NCI-H2171 treated with DMSO at 0.1 percent for 48 hours (cell line): Measurements from ENCODE around the gene VRK2.
A peak's percentile ranks its signal among the peaks of the same experiment; 100 is the strongest.

Experiments
- DNase-seq: peaks from one replicate; lab custom pipeline; 2025; lab: John Stamatoyannopoulos, UW

VRK2 gene

DNA sequence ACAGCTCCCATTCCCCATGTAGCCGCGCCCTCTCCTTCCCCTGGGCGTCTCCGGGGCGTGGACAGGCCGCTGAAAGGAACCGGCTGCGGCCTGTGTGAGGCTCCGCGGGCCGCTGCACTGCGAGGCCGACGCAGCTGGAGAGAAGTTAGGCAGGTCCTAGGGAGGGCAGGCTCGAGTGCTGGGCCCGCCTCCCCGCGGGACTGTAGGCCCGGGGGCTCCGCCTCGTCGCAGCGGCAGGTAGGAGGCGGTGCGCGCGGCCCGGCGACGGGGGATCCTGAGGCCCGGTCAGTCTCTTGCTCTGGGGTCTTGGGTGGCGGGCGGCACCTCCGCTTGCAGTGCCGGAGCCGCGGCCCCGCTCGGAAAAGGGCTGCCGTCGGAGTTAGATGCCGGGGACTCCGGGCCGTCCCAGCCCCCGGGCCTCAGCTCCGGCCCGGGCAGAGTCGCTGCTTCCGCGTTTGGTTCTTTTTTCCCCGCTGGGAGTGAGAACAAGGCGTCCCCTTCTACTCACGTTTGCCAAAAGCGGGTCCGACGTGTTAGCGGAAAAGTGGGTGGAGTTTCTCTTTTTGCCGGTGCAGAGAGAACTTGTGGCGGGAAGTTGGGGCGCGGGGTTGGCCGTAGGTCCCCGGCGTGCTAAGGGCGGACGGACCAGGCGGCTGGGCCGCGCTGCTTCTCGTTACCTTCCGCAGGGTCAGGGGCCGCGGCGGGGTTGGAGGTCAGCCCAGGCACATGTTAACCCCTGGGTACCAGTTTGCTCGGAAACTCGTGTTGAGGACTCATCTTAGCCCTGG, at the start of gene VRK2:
VRK2 (plus strand) TSS at position 222 of the 788 bp plus-strand sequence. CDS start 2,026 bp downstream, outside the sequence.
- DNase-seq, result peak; percentile 72

DNA sequence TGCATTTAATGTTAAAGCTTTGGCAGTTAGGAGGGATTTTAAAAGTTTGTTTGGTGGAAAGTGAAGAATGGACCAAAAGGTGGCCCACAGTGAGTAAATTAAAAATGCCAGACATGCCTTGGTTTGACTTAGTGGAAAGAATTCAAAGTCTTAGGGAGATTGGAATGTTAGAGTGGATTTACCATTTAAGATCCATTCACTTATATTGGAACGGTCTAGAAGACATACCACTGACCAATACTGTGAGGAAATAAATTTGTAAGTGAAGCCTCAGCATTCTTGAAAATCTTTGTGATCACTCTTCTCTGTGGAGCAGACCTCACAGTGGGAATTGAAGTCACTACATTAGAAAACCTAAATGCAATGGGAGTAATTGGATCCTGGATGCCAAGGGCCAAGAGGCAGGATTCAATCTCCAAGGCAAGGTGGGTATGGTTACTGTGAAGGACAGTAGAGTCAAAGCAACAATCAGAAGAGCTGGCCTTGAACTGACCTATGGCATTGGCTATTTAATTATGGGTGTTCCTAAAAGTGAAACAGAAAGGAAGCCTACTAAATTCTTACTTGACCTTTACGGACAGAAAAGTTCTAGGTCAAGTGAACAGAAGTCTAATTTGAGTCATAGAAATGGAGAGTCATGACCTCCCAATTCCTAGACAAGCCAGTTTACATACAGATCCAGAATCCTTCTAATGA, 40.2 kb upstream of the VRK2 start:
- DNase-seq, result no peak

DNA sequence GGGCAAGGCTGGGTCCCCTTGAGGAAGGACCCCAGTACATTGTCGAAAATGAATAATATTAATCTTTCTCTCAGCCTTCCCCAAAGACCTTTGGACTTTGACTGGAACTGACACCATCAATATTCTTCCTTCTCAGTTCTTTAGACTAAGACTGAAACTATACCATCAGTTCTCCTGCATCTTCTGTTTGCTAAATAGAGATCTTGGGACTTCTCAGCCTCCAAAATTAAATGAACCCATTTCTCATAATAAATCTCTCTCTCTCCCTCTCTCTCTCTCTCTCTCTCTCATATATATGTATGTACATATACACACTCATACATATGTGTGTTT, 39.7 kb upstream of the VRK2 start:
- DNase-seq, result no peak

DNA sequence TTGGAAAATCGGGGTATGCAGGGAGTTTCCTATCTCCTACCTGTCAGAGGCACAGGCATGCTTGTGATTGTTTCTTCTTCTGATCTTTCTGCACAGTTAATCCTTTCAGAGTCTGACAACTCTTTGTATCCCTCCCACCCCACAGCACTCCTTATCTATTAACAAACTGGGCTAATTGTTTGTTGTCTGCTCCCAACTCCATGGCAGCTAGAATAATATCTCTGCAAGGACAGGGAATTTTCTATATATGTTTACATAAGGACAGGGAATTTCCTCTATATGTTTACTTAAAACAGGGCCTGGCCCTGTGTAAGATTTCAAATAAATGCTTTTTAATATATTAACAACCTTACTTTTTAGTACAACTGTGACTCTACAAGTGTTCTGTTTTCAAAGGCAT, 36.0 kb upstream of the VRK2 start:
- DNase-seq, result no peak

DNA sequence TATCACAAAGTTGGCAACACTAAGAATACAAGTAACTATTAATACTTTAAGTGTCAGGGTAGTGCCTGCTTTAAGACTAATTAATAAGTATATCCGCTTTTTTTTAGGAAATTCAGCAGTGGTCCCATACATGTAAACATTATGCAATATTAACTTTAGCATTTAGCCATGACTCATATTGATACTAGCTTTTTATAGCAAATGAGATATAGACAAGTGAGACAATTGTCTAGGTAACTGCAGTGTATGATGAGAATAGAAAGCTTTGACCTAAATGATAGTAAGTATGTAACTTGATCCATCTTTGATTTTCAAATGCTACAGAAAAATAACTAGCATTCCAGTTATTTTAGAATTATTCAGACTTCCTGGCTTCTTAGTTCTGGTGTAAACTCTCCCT, 27.4 kb upstream of the VRK2 start:
- no peak for DNase-seq

DNA sequence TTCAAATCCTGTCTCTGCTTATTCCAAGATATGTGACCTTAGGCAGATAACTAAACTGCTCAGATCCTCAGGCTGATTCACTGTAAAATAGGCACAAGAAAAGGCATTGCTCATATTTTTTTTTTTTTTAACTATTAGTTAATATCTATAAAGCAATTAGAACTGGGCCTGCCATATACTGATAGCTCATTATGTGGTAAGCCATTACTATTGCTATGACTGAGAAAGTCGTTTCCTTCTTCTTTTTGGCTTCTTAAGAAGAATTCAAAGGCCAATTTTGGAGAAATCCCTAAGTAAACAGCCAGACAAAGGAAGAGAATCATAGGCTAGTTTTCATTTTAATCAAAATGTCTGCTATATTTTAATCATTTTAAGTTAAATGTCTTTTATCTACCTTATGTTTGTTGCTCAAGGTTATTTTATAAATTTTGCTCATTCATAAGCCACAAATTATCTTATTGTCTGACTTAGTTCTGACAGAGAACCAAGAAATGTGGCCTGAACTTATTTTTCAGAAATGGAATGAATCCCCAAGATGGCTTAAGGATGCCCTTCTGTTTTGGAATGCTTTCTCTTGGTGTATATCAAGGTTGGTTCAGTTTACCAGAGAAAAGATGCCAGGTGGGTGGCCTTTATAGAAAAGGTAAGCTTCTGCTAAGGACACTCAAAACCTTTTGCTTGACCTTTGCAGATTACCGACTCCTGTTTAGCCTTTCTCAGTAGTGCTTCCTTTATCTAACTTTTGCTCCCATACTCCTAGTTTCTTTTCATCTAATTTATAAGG, 21.3 kb upstream of the VRK2 start:
- DNase-seq, result no peak

DNA sequence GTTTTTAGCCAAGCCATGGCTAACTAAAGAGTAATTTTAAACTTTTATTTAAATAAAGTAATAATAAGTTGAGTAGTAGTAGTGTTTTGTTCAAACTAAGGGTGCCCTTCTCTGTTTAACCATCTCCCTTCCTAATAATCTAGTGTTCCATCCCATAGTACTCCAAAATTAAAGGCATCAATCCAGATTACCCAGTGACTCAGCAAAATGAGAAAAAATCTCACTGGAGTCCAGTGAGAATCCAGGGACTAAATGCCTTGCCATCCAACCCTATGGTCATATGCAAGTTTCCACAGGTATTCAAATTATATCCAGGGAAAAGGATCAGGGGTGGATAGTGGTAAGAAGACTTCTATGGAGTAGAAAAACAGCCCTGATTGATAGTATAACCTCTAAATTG, 19.6 kb upstream of the VRK2 start:
- DNase-seq, result no peak

DNA sequence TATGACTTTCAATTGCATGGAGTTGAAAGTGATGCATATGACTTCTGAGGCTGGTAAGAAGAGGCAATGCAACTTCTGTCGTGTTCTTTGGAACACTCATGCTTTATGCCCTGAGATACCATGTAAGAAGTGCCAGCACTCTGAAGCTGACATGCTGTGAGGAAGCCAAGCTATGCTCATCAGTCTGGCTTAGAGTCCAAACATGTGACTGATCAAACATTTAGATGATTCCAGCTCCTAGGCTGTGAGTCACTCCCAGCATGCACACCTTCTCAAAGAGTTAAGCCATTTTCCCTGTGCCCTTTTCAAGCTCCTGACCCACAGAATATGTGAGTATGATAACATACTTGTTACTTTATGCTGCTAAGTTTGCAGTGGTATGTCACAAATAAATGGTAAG, 15.8 kb upstream of the VRK2 start:
- DNase-seq, result no peak

DNA sequence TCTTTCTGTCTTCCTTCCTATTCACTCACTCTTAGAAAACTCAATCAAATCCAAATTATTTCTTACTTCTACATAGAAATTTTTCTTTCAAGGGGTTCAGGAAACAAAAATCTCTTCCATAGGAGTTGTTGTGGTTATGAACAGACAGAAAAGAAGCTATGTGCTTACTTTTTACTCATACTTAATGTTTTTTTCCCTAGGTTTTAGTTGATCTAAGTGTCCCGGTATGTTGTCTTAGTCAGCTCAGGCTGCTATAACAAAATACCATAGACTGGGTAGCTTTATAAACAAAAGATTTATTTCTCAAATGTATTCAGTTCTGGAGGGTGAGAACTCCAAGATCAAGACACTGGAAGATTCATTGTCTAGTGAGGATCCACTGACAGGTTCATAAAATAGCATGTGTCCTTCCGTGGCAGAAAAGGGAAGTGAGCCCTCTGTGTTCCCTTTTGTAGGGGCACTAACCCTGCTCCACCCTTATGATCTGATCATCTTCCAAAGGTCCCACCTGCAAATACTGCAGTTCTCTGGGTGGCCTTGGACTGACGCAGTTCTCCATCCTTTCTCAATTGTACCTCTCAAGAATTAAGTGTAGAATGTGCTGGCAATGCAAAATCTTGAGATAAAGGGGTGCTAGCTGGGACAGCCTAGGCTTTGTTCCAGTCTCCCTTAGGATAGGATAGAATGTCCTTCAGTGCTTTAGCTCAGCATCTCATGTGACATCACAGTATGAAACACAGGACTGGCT, 14.4 kb upstream of the VRK2 start:
- DNase-seq, result no peak

DNA sequence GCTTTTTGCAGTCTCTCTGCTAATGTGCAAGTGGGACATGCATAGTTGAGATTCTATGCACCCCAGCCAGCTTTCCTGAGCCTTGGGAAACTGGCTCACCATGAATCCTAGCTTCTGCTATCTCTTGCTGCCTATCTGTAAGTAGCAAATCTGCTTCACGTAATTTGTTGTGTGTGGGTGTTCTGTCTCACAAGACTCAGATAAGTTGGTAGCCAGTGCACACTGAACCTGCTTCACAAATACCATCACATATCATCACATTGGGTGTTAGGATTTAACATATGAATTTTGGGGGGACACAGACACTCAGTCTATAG, 13.9 kb upstream of the VRK2 start:
- no peak for DNase-seq

DNA sequence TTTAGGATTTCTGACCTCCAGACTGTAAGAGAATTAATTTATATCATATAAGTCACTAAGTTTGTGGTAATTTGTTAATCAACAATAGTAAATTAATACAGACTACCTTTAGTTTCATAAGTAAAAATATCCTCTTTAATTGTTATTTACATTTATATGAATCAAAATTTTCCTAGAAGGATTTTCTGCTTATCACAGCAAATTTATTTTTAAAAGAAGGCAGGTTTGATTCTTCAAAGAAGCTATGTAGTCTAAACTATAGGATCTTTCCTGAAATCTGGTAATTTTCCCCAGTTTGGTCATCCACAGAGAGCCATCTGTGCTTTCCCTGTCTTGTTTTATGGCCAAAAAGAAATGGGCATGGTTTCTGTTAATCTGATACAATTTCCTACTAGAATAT, 13.1 kb upstream of the VRK2 start:
- no peak for DNase-seq

DNA sequence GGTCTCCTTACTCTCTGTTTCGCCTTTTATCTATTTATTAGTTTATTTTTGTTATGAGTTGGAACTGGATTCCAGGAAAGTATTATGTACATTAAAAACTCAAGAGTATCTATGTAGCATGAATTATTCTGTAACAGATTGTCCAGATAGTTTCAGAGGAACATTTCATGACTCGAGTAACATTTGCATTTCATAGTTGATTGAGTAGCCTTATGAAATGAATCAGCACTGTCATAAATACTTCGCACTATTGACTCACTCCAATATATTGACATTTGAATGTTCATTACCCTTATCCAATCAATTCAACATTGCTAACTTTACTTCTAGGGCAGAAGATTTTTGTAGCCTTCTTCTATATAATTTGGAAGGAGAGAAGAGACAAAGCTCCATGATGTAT, 11.3 kb upstream of the VRK2 start:
- DNase-seq, result no peak

DNA sequence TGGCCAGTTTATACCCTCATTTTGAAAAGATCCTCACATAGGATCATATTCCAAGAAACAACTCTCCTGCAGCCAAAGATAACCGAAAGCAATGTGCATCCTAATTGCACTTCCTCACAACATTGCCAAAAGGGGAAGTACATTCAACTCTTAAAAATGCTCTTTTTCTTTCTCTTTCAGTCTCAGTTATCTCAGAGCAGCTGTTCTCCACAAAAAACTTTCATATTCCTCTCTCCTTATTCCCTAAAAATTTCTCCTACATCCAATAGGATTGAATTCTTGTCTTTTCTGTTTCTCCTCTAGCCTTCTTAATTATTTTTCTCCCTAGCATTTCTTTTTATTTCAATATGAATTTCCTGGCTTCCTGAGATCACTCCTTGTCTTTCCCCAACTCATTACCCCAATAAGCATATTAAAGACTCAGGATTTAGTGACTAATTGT, 7.4 kb upstream of the VRK2 start:
- DNase-seq, result no peak

DNA sequence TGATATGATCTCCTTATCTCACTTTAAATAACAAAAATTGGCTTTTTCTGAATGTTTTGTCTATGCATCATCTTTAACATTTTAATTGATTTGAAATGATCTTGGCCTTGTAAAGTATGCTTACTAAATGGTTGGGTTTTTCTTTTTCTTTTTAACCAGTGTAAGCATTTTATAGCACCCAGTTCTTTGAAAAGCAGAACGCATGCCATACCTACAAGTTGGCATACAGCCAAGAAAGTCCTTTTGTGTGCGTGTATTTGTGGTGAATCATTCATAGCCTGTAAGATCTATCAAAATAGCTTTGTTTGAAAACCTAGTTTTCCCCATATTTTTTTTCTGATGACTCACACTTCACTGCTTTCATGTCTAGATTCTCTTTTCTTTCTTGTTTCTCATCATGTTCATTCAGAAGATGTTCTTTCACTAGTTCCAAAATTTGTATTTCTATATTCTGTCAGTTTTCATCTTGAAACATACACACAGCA, 4.1 kb upstream of the VRK2 start:
- peak; percentile 10 for DNase-seq

DNA sequence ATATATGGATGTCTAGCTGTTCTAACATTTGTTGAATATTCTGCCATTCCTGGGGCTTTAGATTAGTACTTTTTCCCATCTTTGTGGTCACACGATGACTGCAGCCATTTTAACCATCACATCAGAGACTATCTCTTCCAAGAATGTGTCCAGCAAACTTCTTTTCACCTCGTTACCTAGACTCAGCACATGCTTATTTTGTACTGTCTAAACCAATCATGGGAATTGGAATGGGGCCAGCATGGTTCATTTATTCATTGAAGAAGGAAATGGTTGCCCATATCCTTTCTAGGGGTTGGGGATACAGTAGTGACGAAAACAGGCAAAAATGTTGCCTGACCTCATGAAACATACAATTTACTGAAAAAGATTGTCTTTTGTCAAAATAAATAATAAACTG, 2.5 kb upstream of the VRK2 start:
- no peak for DNase-seq

DNA sequence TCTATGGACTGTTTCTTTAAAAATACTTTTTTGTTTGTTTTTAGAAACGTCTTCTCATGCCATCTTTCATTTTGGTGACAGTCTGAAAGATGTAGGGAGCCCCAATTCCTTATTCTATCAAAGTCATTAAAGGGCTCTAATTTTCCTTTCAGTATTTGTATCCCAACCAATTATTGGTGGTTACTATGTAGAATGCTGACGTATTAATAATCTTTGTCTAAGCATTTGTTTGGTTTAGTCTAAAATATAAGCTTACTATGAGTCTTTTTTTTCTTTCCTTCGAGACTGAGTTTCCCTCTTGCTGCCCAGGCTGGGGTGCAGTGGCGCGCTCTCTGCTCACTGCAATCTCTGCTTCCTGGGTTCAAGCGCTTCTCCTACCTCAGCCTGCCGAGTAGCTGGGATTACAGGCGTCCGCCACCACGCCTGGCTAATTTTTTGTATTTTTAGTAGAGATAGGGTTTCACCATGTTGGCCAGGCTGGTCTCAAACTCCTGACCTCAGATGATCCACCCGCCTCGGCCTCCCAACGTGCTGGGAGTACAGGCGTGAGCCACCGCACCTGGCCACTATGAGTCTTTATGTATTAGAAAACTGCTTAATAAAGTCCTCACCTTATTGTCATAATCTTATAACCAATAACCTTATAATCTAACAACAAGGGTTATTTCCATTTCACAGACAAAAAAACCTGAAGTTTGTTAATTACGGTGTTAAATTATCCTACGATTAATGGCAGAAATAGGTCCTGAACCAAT, 849 bp upstream of the VRK2 start:
- DNase-seq, result no peak

DNA sequence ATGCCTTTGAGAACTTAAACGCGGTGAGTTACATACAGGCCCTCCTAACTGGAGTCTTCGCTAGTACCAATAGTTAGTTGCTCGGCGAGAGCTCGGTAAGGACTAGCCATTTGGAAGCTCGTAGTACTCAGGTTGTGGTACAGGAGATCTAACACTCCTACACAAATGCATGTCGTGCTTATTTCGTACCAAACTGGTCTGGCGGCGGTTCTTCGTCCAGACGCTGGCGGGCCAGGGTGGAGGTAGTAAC, 346 bp upstream of the VRK2 start:
- no peak for DNase-seq

DNA sequence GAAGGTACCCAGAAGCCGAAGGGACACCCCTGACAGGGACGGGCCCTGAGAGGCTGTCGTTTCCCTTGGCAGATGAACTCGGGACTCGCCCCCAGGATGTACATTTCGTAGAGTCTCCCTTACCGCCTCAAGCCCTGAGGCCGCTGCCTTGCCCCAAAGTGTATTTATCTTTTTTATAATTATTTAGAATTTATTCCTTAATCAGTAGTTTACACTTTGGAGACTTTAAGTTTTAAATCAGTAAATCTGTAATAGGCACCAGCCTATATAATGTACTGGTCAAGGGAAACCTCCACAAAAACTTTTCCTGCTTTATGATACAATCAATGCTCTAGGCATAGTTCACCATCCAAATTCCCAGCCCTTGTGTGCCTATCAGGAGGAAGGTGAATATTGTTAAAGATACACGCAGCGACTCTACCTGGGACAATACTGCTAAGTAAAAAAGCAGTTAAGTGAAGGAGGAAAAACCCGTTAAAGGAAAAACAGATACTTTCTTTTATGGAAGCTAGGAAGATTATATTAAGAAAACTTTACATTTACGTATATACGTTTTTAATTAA, 848 bp downstream of the VRK2 start:
- no peak for DNase-seq

DNA sequence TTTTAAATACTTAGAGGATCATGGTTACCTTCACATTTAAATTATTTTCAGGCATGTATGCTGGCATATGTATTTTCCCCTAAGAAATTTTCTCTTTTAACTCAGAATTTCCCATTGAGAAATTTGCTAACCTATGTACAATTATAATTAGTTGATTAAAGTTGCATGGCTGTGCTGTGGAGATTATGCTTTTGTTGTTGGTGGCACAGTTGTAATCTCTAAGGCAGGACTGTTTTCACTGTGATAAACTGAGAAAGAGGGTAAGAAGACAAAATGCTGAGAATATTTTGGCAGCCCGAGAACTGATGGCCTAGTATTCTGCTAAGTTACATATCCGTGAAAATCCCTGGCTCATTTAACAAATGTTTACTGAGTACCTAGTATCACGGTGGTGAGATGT, 1.4 kb downstream of the VRK2 start:
- no peak for DNase-seq

DNA sequence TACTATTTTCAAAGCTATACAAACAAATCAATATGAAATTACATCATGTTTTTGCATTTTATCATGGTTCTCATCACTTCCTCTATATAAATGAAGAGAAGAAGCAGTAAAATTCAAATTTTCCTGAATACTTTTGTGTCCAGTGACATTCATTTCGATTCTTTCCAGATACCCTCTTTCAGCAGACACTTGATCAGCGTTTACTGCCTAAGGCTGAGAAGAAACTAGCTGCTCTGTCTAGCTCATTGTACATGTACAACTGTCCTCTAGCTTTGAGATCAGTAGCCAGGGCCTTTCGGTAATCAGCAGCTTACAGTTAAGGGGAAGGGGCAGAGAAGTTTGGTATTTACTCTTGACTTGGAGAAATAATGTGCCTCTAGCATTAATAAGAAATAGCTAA, 4.8 kb downstream of the VRK2 start:
- DNase-seq, result no peak

DNA sequence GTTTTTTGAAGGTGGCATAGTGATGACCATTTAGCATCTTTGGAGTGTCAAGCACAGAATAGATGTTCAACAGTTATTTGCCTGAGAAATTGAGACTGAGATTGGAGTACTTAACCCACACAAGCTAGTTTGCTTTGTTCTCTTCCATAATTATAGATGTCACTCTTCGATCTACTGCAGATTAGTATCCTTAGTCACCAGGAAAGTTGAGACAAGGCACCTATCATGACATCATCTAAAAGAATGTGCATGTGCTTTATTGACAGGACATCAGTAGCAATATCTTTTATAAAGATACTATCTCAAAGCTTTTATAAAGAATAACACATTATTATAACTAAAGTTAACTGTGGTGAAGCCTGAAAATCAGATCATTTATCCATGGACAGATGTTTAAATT, 6.4 kb downstream of the VRK2 start:
- DNase-seq, result no peak

DNA sequence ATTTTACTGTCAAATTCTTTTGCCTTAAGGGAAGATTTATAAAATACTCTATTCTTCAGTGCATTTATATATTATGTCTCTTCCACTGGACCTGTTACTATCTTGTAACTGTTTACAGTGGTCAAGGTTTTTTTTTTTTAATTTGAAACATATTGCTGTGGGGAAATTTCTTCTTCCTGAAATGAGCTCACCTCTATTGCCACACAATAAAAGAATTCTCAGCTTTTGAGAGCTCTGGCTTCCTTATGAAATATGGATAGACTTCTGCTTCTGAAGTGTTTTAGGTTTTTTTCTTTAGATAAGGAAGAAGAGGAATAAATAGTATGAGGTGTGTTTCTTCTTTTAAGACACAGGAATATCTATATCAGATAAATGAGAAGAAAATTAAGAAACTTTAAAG, 7.7 kb downstream of the VRK2 start:
- DNase-seq, result no peak
